Subcutaneous abdominal adipose tissue (tissue), 5 donors: Measurements from ENCODE around the gene BTBD6.

Experiments used
- H3K27ac ChIP-seq: one replicate; pipeline ENCODE4 v1.7.0; 2013; ENCODE audit warnings: low read depth, mild to moderate bottlenecking, inconsistent platforms, low read length, moderate library complexity
- H3K27me3 ChIP-seq, 5 donors: one replicate each; pipeline ENCODE4 v1.7.0; 2013; ENCODE audit warnings: low read length in 5 of 5, inconsistent platforms in 1 of 5; ENCODE audit not compliant: control insufficient read depth in 5 of 5, insufficient read depth in 4 of 5
- H3K36me3 ChIP-seq, 5 donors: one replicate each; pipeline ENCODE4 v1.7.0; 2013; ENCODE audit warnings: low read length in 5 of 5; ENCODE audit not compliant: control insufficient read depth in 5 of 5, insufficient read depth in 5 of 5
- H3K4me1 ChIP-seq, 5 donors: one replicate each; pipeline ENCODE4 v1.7.0; 2013; ENCODE audit warnings: low read length in 5 of 5, mild to moderate bottlenecking in 3 of 5, moderate library complexity in 1 of 5; ENCODE audit not compliant: control insufficient read depth in 5 of 5, insufficient read depth in 5 of 5
- H3K4me3 ChIP-seq, 5 donors: one replicate each; pipeline ENCODE4 v1.7.0; 2013; ENCODE audit warnings: low read length in 5 of 5, low read depth in 1 of 5
- H3K9ac ChIP-seq, 5 donors: one replicate each; pipeline ENCODE4 v1.7.0; 2013; ENCODE audit warnings: low read length in 5 of 5, mild to moderate bottlenecking in 4 of 5, moderate library complexity in 3 of 5
- H3K9me3 ChIP-seq, 5 donors: one replicate each; pipeline ENCODE4 v1.7.0; 2013; ENCODE audit warnings: low read length in 5 of 5; ENCODE audit not compliant: control insufficient read depth in 5 of 5
- donor health status: healthy.
- donor health status: healthy.
- donor health status: healthy.
- donor health status: healthy.
- donor health status: healthy.

BTBD6 gene

GRCh38 chr14:105227346-105227745, 21.0 kb upstream of the BTBD6 start:
- H3K36me3 ChIP-seq: peaks cover 0 to 42% (median 25%) of the 10 kb centered on the region in 5 donors
- H3K9me3 ChIP-seq: no peaks in the 10 kb centered on the region
- H3K4me1 ChIP-seq: peaks cover 0 to 14% (median 10%) of the 10 kb centered on the region in 5 donors
- no peak overlapping the region for H3K9ac ChIP-seq
- no peak overlapping the region for H3K4me3 ChIP-seq
- no peaks in the 10 kb centered on the region for H3K27me3 ChIP-seq
- H3K27ac ChIP-seq: no peak overlapping the region

- H3K4me1 ChIP-seq: peaks cover 0 to 14% (median 10%) of the 10 kb centered on the region in 5 donors
- no peak overlapping the region for H3K27ac ChIP-seq
- peaks cover 0 to 36% (median 23%) of the 10 kb centered on the region in 5 donors for H3K36me3 ChIP-seq
- no peak overlapping the region for H3K4me3 ChIP-seq
- no peak overlapping the region for H3K9ac ChIP-seq
- H3K27me3 ChIP-seq: no peaks in the 10 kb centered on the region
- H3K9me3 ChIP-seq: no peaks in the 10 kb centered on the region
These were observed 19.8 kb upstream of the BTBD6 start for GRCh38 chr14:105228562-105228961.

DNA sequence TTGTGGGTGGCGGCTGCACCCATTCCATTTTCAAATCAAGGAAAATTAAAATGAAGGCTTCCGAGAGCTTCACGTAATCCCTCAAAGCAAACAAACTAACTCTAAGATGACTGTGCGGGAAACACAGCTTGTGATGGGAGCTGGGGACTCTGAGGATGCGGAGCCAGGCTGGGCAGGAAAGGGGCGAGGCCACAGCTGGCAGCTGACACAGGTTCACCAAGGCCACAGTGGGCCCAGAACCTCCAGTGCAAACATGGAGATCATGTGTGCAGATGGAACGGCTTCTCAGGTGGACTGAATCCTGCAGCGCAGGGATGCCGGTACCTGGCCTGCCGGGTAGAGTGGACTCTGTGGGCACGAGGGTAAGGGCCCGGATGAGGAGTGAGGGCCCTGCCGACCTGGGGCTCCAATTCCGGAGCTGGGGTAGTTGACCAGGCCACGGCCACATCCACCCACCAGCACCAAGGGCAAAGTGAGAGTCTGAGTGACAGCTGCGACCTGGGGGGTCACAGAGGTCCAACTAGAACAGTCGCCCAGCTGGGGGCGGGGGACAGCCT, 19.2 kb upstream of the BTBD6 start:
- Histone ChIP-seq H3K9me3 (no peaks in the 10 kb centered on the region), H3K4me1 (peaks cover 0 to 10% (median 9%) of the 10 kb centered on the region in 5 donors), H3K9ac (no peak overlapping the region)

GRCh38 chr14:105240811-105241576, 7.3 kb upstream of the BTBD6 start:
- Histone ChIP-seq H3K4me1 (peaks cover 0 to 11% (median 0%) of the 10 kb centered on the region in 5 donors), H3K27ac (no peak overlapping the region), H3K27me3 (no peaks in the 10 kb centered on the region), H3K9me3 (no peaks in the 10 kb centered on the region), H3K36me3 (peaks cover 2 to 22% (median 10%) of the 10 kb centered on the region in 5 donors), H3K9ac (no peak overlapping the region), H3K4me3 (no peak overlapping the region)

More for the DNA sequence above, 19.2 kb upstream of the BTBD6 start:
- H3K27ac ChIP-seq: no peak overlapping the region
- no peak overlapping the region for H3K4me3 ChIP-seq
- H3K36me3 ChIP-seq: peaks cover 0 to 36% (median 21%) of the 10 kb centered on the region in 5 donors
- no peaks in the 10 kb centered on the region for H3K27me3 ChIP-seq

DNA sequence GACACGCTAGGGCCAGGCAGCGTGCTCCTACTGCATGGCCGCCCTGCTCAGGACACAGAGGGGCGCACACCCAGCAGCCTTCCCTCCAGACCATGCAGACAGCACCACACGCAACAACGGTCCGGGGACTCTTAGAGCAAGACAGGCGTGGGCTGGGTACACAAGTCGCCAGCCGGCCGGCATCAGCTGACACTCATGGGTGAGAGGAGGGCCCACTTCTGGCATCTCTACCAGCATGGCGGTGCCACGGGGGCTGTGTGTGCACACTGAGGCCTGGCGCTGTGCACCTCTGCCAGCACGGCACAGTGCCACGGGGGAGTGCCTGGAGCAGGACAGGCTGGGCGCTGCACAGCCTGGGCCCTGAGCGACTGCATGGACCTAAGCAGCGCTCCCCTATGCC, 6.7 kb upstream of the BTBD6 start:
- H3K27me3 ChIP-seq: no peaks in the 10 kb centered on the region
- H3K4me1 ChIP-seq: peaks cover 0 to 18% (median under 1%) of the 10 kb centered on the region in 5 donors
- H3K4me3 ChIP-seq: no peak overlapping the region
- H3K36me3 ChIP-seq: peaks cover 2 to 22% (median 10%) of the 10 kb centered on the region in 5 donors
- H3K27ac ChIP-seq: no peak overlapping the region
- H3K9me3 ChIP-seq: no peaks in the 10 kb centered on the region
- H3K9ac ChIP-seq: no peak overlapping the region

GRCh38 chr14:105244334-105244733, 4.0 kb upstream of the BTBD6 start:
- H3K4me1 ChIP-seq: peaks cover 0 to 37% (median 19%) of the 10 kb centered on the region in 5 donors
- H3K36me3 ChIP-seq: peaks cover 2 to 22% (median 10%) of the 10 kb centered on the region in 5 donors
- H3K9ac ChIP-seq: no peak overlapping the region
- no peak overlapping the region for H3K4me3 ChIP-seq
- no peaks in the 10 kb centered on the region for H3K27me3 ChIP-seq
- no peaks in the 10 kb centered on the region for H3K9me3 ChIP-seq
- no peak overlapping the region for H3K27ac ChIP-seq

DNA sequence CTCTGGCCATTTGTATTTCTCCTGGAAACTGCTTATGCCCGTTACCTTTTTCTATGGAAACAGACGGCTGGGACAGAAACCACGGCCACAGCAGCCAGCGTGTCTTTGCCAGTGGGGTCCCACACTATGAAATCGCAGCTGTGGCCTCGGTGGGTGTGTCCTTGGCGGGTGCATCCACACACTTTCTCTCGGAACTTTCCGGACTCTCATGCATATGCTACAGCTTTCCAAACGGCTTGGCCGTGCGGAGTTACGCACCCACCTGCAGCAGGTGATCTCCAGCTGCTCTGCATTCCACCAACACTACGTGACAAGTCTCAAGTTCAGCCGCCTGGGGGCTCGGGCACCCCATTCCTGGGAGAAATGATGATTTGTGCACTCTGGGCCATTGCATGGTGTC, 1.3 kb upstream of the BTBD6 start:
- Histone ChIP-seq H3K36me3 (peaks cover 2 to 35% (median 26%) of the 10 kb centered on the region in 5 donors), H3K9ac (no peak overlapping the region), H3K27ac (no peak overlapping the region), H3K4me1 (peaks cover 4 to 58% (median 37%) of the 10 kb centered on the region in 5 donors), H3K4me3 (no peak overlapping the region), H3K9me3 (no peaks in the 10 kb centered on the region), H3K27me3 (no peaks in the 10 kb centered on the region)

- H3K4me1 ChIP-seq: peaks cover 4 to 58% (median 37%) of the 10 kb centered on the region in 5 donors
- H3K9ac ChIP-seq: peak overlapping the region in 4 of 5 donors; percentile 8 to 76 (median 66)
- no peaks in the 10 kb centered on the region for H3K9me3 ChIP-seq
- H3K4me3 ChIP-seq: peak overlapping the region; percentile 60 to 80 (median 70)
- peaks cover 2 to 42% (median 34%) of the 10 kb centered on the region in 5 donors for H3K36me3 ChIP-seq
- no peaks in the 10 kb centered on the region for H3K27me3 ChIP-seq
- peak overlapping the region; percentile 79 for H3K27ac ChIP-seq
These were observed 492 bp upstream of the BTBD6 start for GRCh38 chr14:105247715-105248367.

- Histone ChIP-seq H3K4me3 (peak overlapping the region; percentile 48 to 80 (median 58)), H3K9ac (peak overlapping the region in 1 of 5 donors; percentile 57), H3K36me3 (peaks cover 2 to 48% (median 41%) of the 10 kb centered on the region in 5 donors), H3K27ac (peak overlapping the region; percentile 78), H3K9me3 (no peaks in the 10 kb centered on the region), H3K27me3 (no peaks in the 10 kb centered on the region), H3K4me1 (peaks cover 4 to 57% (median 37%) of the 10 kb centered on the region in 5 donors)
These were observed 1.1 kb downstream of the BTBD6 start for GRCh38 chr14:105249182-105250007.
